GM13977 (cell line): ENCODE data around the gene TENM3.

ENCODE experiments used
- DNase-seq: peaks from one replicate; pipeline ENCODE4 v3.0.0; 2012; ENCODE audit warnings: low spot score
- CTCF ChIP-seq: IDR thresholded peaks from 2 replicates; pipeline ENCODE4 v1.5.1; 2012; ENCODE audit warnings: mild to moderate bottlenecking, control low read depth; ENCODE audit not compliant: insufficient read depth; ENCODE audit errors: extremely low read depth, missing control alignments
- in situ Hi-C: fragments of 300-500 bp; cut with MboI; formaldehyde crosslinking; loops from one replicate; pipeline ENCODE4 v1.12.0; 2022; ENCODE audit warnings: low sequenced_read_pairs, low pct_unique_long_range_greater_than_20kb, mixed read lengths, inconsistent platforms; ENCODE audit not compliant: unreplicated experiment

Gene TENM3

GRCh38 chr4:182449186-182449929 is 206.2 kb downstream of the TENM3 start:
- no peak for TF ChIP-seq CTCF
- in situ Hi-C loops, result no loop called here
- peak; percentile 10 for DNase-seq

DNA sequence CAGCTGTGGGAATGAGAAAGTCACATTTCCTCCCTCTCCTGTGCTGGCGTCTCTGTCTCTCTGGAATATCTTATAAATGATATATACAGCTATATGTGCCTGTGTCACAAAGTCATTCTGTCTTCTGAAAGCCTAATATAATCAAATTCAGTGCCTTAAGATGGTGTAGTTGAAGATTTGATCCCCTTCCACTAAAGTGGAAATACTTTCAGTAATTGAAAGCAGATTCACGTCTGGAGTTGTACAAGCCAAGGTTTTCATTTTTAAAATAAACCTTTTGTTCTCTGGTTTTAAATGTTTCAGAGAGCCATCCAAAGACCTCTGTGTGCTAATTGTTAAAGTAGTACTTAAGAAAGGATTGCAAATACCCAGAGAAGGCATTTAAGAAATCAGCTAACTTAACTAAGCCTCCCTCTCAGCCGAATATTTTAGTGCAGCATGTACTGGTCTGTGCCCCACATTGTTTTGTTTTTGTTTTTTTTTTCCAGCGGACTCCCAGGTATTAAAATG is 206.8 kb downstream of the TENM3 start:
- no peak for TF ChIP-seq CTCF
- DNase-seq, result peak; percentile 14
- in situ Hi-C loops, result no loop called here

DNA sequence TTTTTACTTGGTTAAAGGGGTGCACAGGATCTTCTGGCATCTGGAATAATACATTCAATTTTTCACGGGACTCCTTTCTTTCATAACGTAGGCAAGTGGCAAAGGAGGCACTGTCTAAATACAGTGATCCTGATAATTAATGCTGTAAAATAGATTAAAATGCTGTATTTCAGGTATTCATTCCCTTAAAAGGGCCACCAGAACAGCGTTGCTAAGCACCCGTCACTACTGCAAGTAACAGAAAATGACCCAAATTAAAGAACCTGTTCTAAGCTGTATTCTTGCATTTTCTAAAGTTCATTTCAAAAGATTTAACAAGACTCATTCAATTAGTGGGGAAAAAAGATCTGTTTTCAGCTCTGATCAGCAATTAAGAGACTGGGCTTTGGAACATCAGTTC is 208.2 kb downstream of the TENM3 start:
- DNase-seq, result no peak
- no peak for TF ChIP-seq CTCF
- in situ Hi-C loops, result no loop called here

DNA sequence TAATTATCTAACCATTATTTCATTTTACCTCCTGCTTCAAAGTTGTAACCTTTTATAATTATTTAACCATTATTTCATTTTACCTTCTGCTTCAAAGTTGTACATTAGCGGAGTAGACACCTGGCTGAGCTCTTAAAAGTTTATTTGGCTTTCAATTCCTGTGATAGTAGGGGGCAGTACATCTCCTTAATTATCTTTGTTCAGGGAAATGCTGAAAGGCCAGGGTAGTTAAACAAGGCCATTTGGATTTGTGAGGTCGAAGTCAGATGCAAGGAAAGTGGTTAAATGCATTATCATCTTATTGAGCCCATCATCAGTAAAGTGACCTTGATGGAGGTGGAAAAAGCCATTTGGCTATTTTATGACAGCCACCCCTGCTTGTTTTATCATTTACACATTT is 210.6 kb downstream of the TENM3 start:
- TF ChIP-seq CTCF, result no peak
- DNase-seq, result no peak
- in situ Hi-C loops, result no loop called here

DNA sequence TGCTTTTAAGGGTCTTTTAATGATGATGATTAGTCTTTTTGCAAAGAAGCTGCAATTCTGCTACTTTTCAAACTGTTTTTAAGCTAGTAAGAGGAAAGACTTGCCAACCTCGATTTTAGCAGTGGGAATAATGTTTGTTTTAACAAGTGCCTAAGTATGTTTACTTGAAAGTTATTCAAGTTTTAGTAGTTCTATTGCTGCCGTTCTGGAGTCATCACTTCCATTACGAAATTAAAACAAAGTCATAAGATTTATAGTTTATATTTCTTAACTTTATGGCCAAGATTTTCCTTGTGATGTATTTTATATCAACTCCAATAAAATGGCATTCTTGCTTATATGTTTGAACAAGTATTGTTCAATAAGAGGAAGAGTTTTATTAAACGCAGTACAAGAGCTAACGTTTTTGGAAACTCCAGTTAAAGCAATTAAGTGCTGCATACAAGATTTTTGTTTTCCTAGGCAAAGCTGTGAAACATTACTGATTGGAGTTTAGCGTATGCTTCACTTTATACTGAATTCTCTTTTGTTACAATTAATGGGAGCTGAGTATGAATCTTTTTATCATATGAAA is 211.3 kb downstream of the TENM3 start:
- DNase-seq, result no peak
- in situ Hi-C loops, result no loop called here
- no peak for TF ChIP-seq CTCF

GRCh38 chr4:182465114-182465513 is 221.9 kb downstream of the TENM3 start:
- in situ Hi-C loops, result loop anchor here (10.0 kb wide), 1 partner anchor 340 kb away; no protein-coding TSS in a partner anchor
- no peak for TF ChIP-seq CTCF
- no peak for DNase-seq
